Measurements from ENCODE around the gene MAPRE3. TPM values are rescaled to one million over a fixed set of nuclear protein-coding genes. Genes with fewer than 3 reads are reported as not detected.

Gene MAPRE3
- total and polyA plus RNA-seq, 2 donors (not counting 3 experiments of a cell fraction or from before 2014, with no cell fraction given) = 4.4 to 6.1 TPM

DNA sequence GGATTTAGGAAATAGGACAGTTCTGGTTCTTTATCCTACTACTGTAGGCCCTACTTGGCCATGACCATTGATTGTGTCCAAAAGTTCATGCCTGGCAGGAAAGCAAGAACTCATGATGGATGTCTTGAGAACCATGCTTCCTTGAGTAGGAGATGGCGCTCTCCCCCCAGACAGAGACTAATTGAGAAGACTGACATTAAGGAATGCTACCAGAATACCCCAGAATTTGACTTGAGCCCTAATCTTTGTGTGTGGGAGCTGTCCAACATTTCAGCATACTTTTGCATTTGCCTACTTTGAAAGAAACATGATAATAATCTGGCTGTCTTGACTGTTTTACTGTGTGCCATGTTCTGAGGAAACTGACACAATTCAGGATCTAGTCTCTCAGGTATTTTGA, 23.3 kb downstream of the MAPRE3 start:
- Histone ChIP-seq H3K36me3 (ENCODE audit: control insufficient read depth in 2 of 2, extremely low read depth in 1 of 2, insufficient read depth in 2 of 2, low read length in 2 of 2) (no peaks in the 10 kb centered on the region), H3K9ac (replicated peaks; ENCODE audit: extremely low read depth, insufficient read depth, low read length) (no peak overlapping the region), H3K4me1 (ENCODE audit: control insufficient read depth, extremely low read depth, insufficient read depth, low read length) (peaks cover 7% of the 10 kb centered on the region), H3K27ac (ENCODE audit: insufficient read depth, low read depth, low read length) (no peak overlapping the region), H2AFZ (ENCODE audit: low read depth, low read length) (no peak overlapping the region), H3K9me3 (replicated peaks; ENCODE audit: control insufficient read depth, insufficient read depth, low read length) (no peaks in the 10 kb centered on the region), H3K4me2 (ENCODE audit: insufficient read depth, low read length) (no peak overlapping the region), H4K20me1 (replicated peaks; ENCODE audit: control insufficient read depth, extremely low read depth, insufficient read depth, low read length) (no peaks in the 10 kb centered on the region), H3K79me2 (ENCODE audit: control insufficient read depth, insufficient read depth, low read length) (no peaks in the 10 kb centered on the region), H3K9me1 (replicated peaks; ENCODE audit: control insufficient read depth, extremely low read depth, insufficient read depth, low read length) (no peaks in the 10 kb centered on the region), H3K4me3 (replicated peaks in 1 of 3; ENCODE audit: insufficient read depth in 1 of 3, low read depth in 1 of 3, low read length in 3 of 3) (no peak overlapping the region), H3K27me3 (ENCODE audit: control insufficient read depth in 2 of 2, insufficient read depth in 2 of 2, low read length in 2 of 2) (peaks cover 8 to 15% of the 10 kb centered on the region in 2 experiments)
- ChIA-PET POLR2A (interaction anchor here (0.6 kb wide), 2 partner anchors 22 to 23 kb away, joined by 4 read pairs; no protein-coding TSS in a partner anchor), CTCF (interaction anchor here (1.0 to 3.7 kb wide), 8 partner anchors 10 to 148 kb away, joined by 3 to 17 read pairs (median 4); no protein-coding TSS in a partner anchor)
- FAIRE-seq (no peak), DNase-seq (ENCODE audit: low read depth, low spot score) (no peak)
- dilution Hi-C loops (cut with MboI; ENCODE audit: extremely low pct_ligation_motif_present, low sequenced_read_pairs) = no loop called here
- no peak for TF ChIP-seq MYC (IDR thresholded peaks at IDR 0.05; ENCODE audit: low read depth, low read length)
- no peak for TF ChIP-seq FOS (IDR thresholded peaks at IDR 0.05; ENCODE audit: borderline replicate concordance, insufficient read depth, low read length)
- TF ChIP-seq GATA2 (IDR thresholded peaks at IDR 0.05; ENCODE audit: insufficient read depth, insufficient read length, low read depth, low read length) = no peak
- TF ChIP-seq POLR2A (IDR thresholded peaks at IDR 0.05; ENCODE audit: low read depth, low read length) = no peak
- no peak for TF ChIP-seq JUN (IDR thresholded peaks at IDR 0.05; ENCODE audit: borderline replicate concordance, insufficient read depth, insufficient read length, low read depth)
- no peak for TF ChIP-seq MAX (IDR thresholded peaks at IDR 0.05; ENCODE audit: insufficient read depth, insufficient read length)
- no peak for TF ChIP-seq POLR2AphosphoS5 (IDR thresholded peaks at IDR 0.05; ENCODE audit: insufficient read depth, low read depth, low read length)
- no peak for TF ChIP-seq CTCF (IDR thresholded peaks at IDR 0.05; ENCODE audit: extremely low read depth in 1 of 2, insufficient read depth in 1 of 2, low read depth in 1 of 2, low read length in 2 of 2)
- no peak for TF ChIP-seq EZH2 (IDR thresholded peaks at IDR 0.05; ENCODE audit: borderline replicate concordance, low read depth, low read length, severe bottlenecking)
- intact Hi-C loops (cut with micrococcal nuclease) = no loop called here
- BruUV-seq (replicated peaks) = no TSS peak

Data from endothelial cell of umbilical vein (primary cell).